Measurements from ENCODE around the gene TEX38. TPM values are rescaled to one million over a fixed set of nuclear protein-coding genes. Genes with fewer than 3 reads are reported as not detected.
"Not testable (repeated sequence)": the region's sequence is repeated elsewhere in the genome, so short reads cannot be mapped to it uniquely, and the experiment has no call there.

TEX38 gene
- total RNA-seq, 2 experiments from 2014 or later = not detected

DNA sequence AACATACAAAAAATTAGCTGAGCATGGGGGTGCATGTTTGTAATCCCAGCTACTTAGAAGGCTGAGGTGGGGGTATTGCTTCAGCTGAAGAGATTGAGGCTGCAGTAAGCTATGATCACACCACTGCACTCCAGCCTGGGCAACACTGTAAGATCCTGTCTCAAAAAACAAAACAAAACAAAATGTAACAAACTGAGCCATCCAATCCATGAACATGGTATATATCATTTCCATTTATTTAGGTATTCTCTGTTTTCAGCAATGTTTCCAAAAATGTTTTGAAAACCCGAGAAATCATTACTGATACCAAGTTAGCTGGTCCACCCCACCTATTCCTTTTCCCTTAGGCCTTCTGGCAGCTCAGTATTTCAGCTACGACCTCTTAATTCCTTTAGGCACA, 21.9 kb upstream of the TEX38 start:
- no peaks in the 10 kb centered on the region for H3K4me1 ChIP-seq (ENCODE audit: insufficient read depth, low read length, poor library complexity, severe bottlenecking)
- DNase-seq (ENCODE audit: low spot score) = no peak
- no peak overlapping the region for H2AFZ ChIP-seq (ENCODE audit: low read length)
- no peak overlapping the region for H3K4me3 ChIP-seq (ENCODE audit: low read depth, low read length, poor library complexity, severe bottlenecking)
- no peaks in the 10 kb centered on the region for H4K20me1 ChIP-seq (ENCODE audit: insufficient read depth, low read length)
- intact Hi-C loops (cut with micrococcal nuclease; ENCODE audit: unreplicated experiment) = no loop called here
- H3K27ac ChIP-seq (ENCODE audit: low read depth, low read length, poor library complexity, severe bottlenecking) = no peak overlapping the region
- ChIA-PET CTCF (ENCODE audit: unreplicated experiment) (no interaction called here), POLR2A (interaction anchor here (0.7 to 1.0 kb wide), 4 partner anchors 9 to 627 kb away, joined by 3 to 4 read pairs (median 4); no protein-coding TSS in a partner anchor)
- H3K36me3 ChIP-seq (ENCODE audit: insufficient read depth, low read length) = peaks cover 42% of the 10 kb centered on the region
- H3K4me2 ChIP-seq (ENCODE audit: low read length) = no peak overlapping the region
- H3K9me3 ChIP-seq (ENCODE audit: low read length) = peaks cover 24% of the 10 kb centered on the region
- H3K9me2 ChIP-seq (ENCODE audit: insufficient read depth, low read length) = no peaks in the 10 kb centered on the region
- no TSS peak for BruUV-seq (replicated peaks)
- TF ChIP-seq EZH2phosphoT487 (IDR thresholded peaks at IDR 0.05; ENCODE audit: borderline replicate concordance, low read depth, low read length) (no peak), CTCF (conservative IDR thresholded peaks at IDR 0.05; ENCODE audit: low read length) (no peak)
- no peaks in the 10 kb centered on the region for H3K79me2 ChIP-seq (ENCODE audit: insufficient read depth, low read depth, low read length)

DNA sequence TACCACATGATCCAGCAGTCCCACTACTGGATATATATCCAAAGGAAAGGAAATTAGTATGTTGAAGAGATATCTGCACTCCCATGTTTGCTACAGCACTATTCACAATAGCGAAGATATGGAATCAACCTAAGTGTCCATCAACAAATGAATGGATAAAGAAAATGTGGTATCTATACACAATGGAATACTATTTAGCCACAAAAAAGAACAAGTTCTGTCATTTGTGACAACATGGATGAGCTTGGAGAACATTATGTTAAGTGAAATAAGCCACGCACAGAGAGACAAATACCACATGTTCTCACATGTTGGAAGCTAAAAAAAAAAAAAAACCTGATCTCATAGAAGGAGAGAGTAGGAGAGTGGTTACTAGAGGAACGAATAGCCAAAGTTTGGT, 21.2 kb upstream of the TEX38 start:
- intact Hi-C loops (cut with micrococcal nuclease; ENCODE audit: unreplicated experiment) = no loop called here
- CTCF ChIA-PET (ENCODE audit: unreplicated experiment) = no interaction called here

DNA sequence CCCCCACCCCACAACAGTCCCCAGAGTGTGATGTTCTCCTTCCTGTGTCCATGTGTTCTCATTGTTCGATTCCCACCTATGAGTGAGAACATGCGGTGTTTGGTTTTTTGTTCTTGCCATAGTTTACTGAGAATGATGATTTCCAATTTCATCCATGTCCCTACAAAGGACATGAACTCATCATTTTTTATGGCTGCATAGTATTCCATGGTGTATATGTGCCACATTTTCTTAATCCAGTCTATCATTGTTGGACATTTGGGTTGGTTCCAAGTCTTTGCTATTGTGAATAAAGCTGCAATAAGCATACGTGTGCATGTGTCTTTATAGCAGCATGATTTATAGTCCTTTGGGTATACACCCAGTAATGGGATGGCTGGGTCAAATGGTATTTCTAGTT, 20.5 kb upstream of the TEX38 start:
- H3K4me1 ChIP-seq (ENCODE audit: insufficient read depth, low read length, poor library complexity, severe bottlenecking); H2AFZ ChIP-seq (ENCODE audit: low read length); CTCF ChIA-PET (ENCODE audit: unreplicated experiment); H3K27ac ChIP-seq (ENCODE audit: low read depth, low read length, poor library complexity, severe bottlenecking); H3K79me2 ChIP-seq (ENCODE audit: insufficient read depth, low read depth, low read length); BruUV-seq (replicated peaks); H3K9me2 ChIP-seq (ENCODE audit: insufficient read depth, low read length); POLR2A ChIA-PET; H3K4me3 ChIP-seq (ENCODE audit: low read depth, low read length, poor library complexity, severe bottlenecking); DNase-seq (ENCODE audit: low spot score); H3K4me2 ChIP-seq (ENCODE audit: low read length); H4K20me1 ChIP-seq (ENCODE audit: insufficient read depth, low read length); intact Hi-C loops (cut with micrococcal nuclease; ENCODE audit: unreplicated experiment): not testable (repeated sequence)
- Histone ChIP-seq H3K36me3 (ENCODE audit: insufficient read depth, low read length) (peaks cover 56% of the 10 kb centered on the region), H3K9me3 (ENCODE audit: low read length) (peaks cover 24% of the 10 kb centered on the region)

More for the DNA sequence above, 21.2 kb upstream of the TEX38 start:
- POLR2A ChIA-PET = interaction anchor here (1.0 kb wide), 1 partner anchor 17 kb away, joined by 4 read pairs; no protein-coding TSS in a partner anchor
- Histone ChIP-seq H3K4me3 (ENCODE audit: low read depth, low read length, poor library complexity, severe bottlenecking) (no peak overlapping the region), H3K4me1 (ENCODE audit: insufficient read depth, low read length, poor library complexity, severe bottlenecking) (no peaks in the 10 kb centered on the region), H3K9me2 (ENCODE audit: insufficient read depth, low read length) (no peaks in the 10 kb centered on the region), H3K27ac (ENCODE audit: low read depth, low read length, poor library complexity, severe bottlenecking) (no peak overlapping the region), H3K4me2 (ENCODE audit: low read length) (no peak overlapping the region), H3K36me3 (ENCODE audit: insufficient read depth, low read length) (peaks cover 50% of the 10 kb centered on the region), H3K9me3 (ENCODE audit: low read length) (peaks cover 24% of the 10 kb centered on the region), H3K79me2 (ENCODE audit: insufficient read depth, low read depth, low read length) (no peaks in the 10 kb centered on the region), H2AFZ (ENCODE audit: low read length) (no peak overlapping the region), H4K20me1 (ENCODE audit: insufficient read depth, low read length) (no peaks in the 10 kb centered on the region)
- no peak for TF ChIP-seq EZH2phosphoT487 (IDR thresholded peaks at IDR 0.05; ENCODE audit: borderline replicate concordance, low read depth, low read length)
- no peak for TF ChIP-seq CTCF (conservative IDR thresholded peaks at IDR 0.05; ENCODE audit: low read length)
- BruUV-seq (replicated peaks) = no TSS peak
- DNase-seq (ENCODE audit: low spot score) = no peak

Data from OCI-LY7 (cell line).